ENCODE measurements around the gene HDAC8. TPM values are rescaled to one million over a fixed set of nuclear protein-coding genes. Genes with fewer than 3 reads are reported as not detected.
"Not testable (repeated sequence)": the region's sequence is repeated elsewhere in the genome, so short reads cannot be mapped to it uniquely, and the experiment has no call there.

Gene HDAC8
- total and polyA plus RNA-seq, 8 donors, result 13.0 to 61.1 (median 32.9) TPM

DNA sequence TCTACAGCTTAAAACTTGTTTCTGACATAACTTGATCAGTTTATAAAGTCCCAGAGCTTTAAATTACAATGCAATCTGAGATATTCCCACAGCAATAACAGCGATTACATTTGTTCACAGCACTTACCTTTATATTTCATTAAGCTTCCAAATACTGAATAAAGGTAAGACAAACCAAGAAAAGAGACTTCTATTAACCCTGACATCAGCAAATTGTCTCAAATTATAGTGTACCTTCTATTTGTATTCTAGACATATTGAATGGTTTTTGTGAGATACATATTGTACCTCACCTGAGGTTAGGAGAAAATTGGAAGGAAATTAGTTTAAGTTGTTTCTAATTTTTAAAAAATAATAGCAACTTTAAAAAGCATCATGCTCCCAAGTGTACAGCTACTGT is 111.9 kb downstream of the HDAC8 start:
- H3K27ac ChIP-seq, result no peak overlapping the region
- H3K4me3 ChIP-seq, result no peak overlapping the region
- 82 to 100% (median 93%) methylated on average over 1 of the region's 1 CpG for WGBS, 5 donors
- H3K36me3 ChIP-seq, result peaks cover 0 to 22% (median 12%) of the 10 kb centered on the region in 4 donors
- no peak for DNase-seq
- H3K9me3 ChIP-seq, result no peaks in the 10 kb centered on the region
- TF ChIP-seq EP300 (IDR thresholded peaks at IDR 0.05) (no peak), POLR2AphosphoS5 (IDR thresholded peaks at IDR 0.05) (no peak)
- TF ChIP-seq, protein P1, sequence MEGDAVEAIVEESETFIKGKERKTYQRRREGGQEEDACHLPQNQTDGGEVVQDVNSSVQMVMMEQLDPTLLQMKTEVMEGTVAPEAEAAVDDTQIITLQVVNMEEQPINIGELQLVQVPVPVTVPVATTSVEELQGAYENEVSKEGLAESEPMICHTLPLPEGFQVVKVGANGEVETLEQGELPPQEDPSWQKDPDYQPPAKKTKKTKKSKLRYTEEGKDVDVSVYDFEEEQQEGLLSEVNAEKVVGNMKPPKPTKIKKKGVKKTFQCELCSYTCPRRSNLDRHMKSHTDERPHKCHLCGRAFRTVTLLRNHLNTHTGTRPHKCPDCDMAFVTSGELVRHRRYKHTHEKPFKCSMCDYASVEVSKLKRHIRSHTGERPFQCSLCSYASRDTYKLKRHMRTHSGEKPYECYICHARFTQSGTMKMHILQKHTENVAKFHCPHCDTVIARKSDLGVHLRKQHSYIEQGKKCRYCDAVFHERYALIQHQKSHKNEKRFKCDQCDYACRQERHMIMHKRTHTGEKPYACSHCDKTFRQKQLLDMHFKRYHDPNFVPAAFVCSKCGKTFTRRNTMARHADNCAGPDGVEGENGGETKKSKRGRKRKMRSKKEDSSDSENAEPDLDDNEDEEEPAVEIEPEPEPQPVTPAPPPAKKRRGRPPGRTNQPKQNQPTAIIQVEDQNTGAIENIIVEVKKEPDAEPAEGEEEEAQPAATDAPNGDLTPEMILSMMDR (IDR thresholded peaks at IDR 0.05), result no peak
- H3K4me1 ChIP-seq, result no peaks in the 10 kb centered on the region
- intact Hi-C loops (cut with DNase I; ENCODE audit: low total_unique reads), result no loop called here
- no peaks in the 10 kb centered on the region for H3K27me3 ChIP-seq

GRCh38 chrX:72449034-72449433 is 123.6 kb downstream of the HDAC8 start:
- H3K36me3 ChIP-seq; intact Hi-C loops (cut with DNase I; ENCODE audit: low total_unique reads); H3K27me3 ChIP-seq; DNase-seq; H3K27ac ChIP-seq; H3K4me3 ChIP-seq; H3K4me1 ChIP-seq: not testable (repeated sequence)
- H3K9me3 ChIP-seq, result peaks cover 0 to 20% (median 0%) of the 10 kb centered on the region in 4 donors
- WGBS, 5 donors, result 89 to 100% (median 100%) methylated on average over 1 of the region's 1 CpG

GRCh38 chrX:72440764-72441163 is 131.9 kb downstream of the HDAC8 start:
- H3K4me3 ChIP-seq; DNase-seq; H3K4me1 ChIP-seq; H3K27ac ChIP-seq; H3K27me3 ChIP-seq; intact Hi-C loops (cut with DNase I; ENCODE audit: low total_unique reads): not testable (repeated sequence)
- H3K36me3 ChIP-seq, result peaks cover 0 to 35% (median 18%) of the 10 kb centered on the region in 4 donors
- H3K9me3 ChIP-seq, result peaks cover 0 to 32% (median 12%) of the 10 kb centered on the region in 4 donors
- 80 to 100% (median 89%) methylated on average over 1 to 16 of the region's 16 CpGs for WGBS, 5 donors

- no peak for DNase-seq
- Histone ChIP-seq H3K27ac (no peak overlapping the region), H3K36me3 (peaks cover 0 to 35% (median 19%) of the 10 kb centered on the region in 4 donors), H3K27me3 (no peaks in the 10 kb centered on the region), H3K4me1 (no peaks in the 10 kb centered on the region), H3K4me3 (no peak overlapping the region), H3K9me3 (peaks cover 0 to 31% (median 14%) of the 10 kb centered on the region in 4 donors)
- intact Hi-C loops (cut with DNase I; ENCODE audit: low total_unique reads), result no loop called here
- TF ChIP-seq POLR2A (IDR thresholded peaks at IDR 0.05) (no peak), POLR2AphosphoS5 (IDR thresholded peaks at IDR 0.05) (no peak)
Observed at GRCh38 chrX:72436010-72436409, 136.6 kb downstream of the HDAC8 start.

DNA sequence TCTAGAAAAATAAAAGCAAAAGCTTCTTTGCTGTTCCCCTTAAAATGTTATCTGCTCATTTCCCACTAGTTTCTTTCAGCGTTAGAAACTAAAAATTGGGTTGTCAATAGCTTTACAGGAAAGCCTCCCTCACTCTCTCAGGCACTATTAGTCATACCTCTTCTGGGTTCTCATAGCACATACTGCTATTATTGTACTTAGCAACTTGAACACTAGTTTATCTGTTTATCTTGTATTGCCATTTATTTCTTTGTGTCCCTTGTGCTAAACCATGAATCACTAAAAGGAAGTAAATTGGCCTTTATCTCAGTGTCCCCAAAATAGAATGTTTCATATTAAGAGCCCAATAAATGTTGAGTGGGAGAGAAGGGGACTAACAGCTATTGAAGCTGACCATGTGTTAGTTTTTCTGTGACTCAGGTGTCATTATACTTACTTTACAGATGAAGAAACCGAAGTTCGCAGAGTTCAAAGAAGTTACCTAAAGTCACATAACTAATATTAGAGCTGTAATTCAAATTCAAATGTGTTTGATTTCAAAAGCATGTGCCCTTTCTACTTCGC is 142.2 kb downstream of the HDAC8 start:
- Histone ChIP-seq H3K36me3 (peaks cover 0 to 2% (median under 1%) of the 10 kb centered on the region in 4 donors), H3K4me3 (no peak overlapping the region), H3K27ac (no peak overlapping the region), H3K9me3 (peaks cover 0 to under 1% (median under 1%) of the 10 kb centered on the region in 4 donors), H3K27me3 (no peaks in the 10 kb centered on the region), H3K4me1 (no peaks in the 10 kb centered on the region)
- WGBS, 5 donors, result 71 to 81% (median 76%) methylated on average over 4 of the region's 4 CpGs
- TF ChIP-seq POLR2A (IDR thresholded peaks at IDR 0.05), result no peak
- TF ChIP-seq EP300 (IDR thresholded peaks at IDR 0.05), result no peak
- TF ChIP-seq POLR2AphosphoS5 (IDR thresholded peaks at IDR 0.05), result no peak
- TF ChIP-seq, protein P1 (IDR thresholded peaks at IDR 0.05), result no peak
- intact Hi-C loops (cut with DNase I; ENCODE audit: low total_unique reads), result no loop called here
- no peak for DNase-seq

DNA sequence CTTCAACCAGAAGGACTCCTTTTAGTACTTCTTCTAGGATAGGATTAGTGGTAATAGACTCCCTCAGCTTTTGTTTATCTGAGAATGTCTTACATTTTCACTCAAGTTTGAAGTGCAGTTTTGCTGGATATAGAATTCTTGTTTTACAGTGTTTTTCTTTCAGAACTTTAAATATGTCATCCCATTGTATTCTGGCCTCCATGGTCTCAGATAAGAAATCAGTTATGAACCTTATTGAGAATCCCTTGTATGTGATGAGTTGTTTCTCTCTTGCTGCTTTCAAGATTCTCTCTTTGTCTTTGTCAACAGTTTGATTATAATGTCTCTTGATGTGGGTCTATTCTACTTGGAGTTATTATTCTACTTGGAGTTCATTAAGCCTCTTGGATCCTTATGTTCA is 150.8 kb downstream of the HDAC8 start:
- TF ChIP-seq, protein P1 (IDR thresholded peaks at IDR 0.05), result no peak
- TF ChIP-seq POLR2AphosphoS5 (IDR thresholded peaks at IDR 0.05) (no peak), POLR2A (IDR thresholded peaks at IDR 0.05) (no peak)
- peaks cover 0 to 62% (median 16%) of the 10 kb centered on the region in 4 donors for H3K9me3 ChIP-seq
- H3K36me3 ChIP-seq, result no peaks in the 10 kb centered on the region
- H3K27ac ChIP-seq, result no peak overlapping the region
- no peak overlapping the region for H3K4me3 ChIP-seq
- H3K4me1 ChIP-seq, result no peaks in the 10 kb centered on the region
- H3K27me3 ChIP-seq, result no peaks in the 10 kb centered on the region
- intact Hi-C loops (cut with DNase I; ENCODE audit: low total_unique reads), result no loop called here
- DNase-seq, result no peak

Measured in stomach (tissue), 9 donors.